A549 treated with AZD2906 at 1 μM for 4 hours (cell line): ENCODE measurements around the gene APOF. TPM values are rescaled to one million over a fixed set of nuclear protein-coding genes. Genes with fewer than 3 reads are reported as not detected.

Experiments
- total RNA-seq: library from RNA; stranded (reverse); fragments of 200-300 nt; extraction: Qiagen RNA extraction; gene quantifications from 5 replicates; pipeline ENCODE4 v1.2.3, GENCODE V29; 2022

APOF gene
- not detected in 5 replicates for total RNA-seq

GRCh38 chr12:56362130-56363059 lies at the start of gene APOF:
TSS of gene APOF (minus strand) at chr12:56362857. CDS start at chr12:56362745, 112 bp downstream.

DNA sequence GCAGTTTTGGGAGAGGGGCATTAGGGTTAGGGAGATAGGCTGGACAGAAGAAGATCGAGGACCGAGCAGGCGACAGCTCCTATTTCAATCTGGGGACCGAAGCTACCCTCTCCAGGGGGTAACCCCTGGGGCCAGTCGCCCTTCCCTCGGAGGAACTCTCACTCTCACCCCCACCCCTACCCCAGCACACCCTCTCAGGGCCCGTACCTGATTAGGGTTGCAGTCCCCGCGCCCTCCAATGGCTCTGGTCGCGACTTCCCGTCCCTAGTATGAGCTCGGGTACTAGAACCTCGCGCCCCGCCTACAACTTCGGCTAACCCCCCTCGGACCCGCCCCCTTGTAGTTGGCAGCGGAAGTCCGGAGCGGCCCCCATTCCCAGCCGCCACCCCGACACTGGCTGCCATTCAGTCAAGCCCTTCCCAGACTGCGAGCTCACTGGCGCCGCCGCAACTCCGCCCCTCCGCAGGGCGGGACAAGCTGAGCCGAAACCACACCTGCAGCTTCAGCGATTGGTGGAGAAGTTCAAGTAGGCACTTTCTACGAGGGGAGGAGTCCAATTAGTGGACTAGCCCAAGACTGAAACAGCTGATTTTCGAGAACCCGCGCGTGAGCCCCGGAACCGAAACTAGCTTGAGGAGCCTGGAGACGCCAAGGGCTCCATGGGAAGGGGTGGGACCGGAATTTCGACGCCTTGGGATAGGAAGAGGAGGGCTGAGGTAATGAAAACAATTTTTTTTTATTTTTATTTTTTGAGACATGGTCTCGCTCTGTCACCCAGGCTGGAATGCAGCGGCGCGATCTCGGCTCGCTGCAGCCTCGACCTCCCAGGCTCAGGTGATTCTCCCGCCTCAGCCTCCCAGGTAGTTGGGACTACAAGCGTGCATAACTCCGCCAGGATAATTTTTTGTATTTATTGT lies 2.5 kb downstream of the APOF start, which contains the start of gene STAT2:
TSS of gene STAT2 (minus strand) at position 257 of the 917 bp plus-strand sequence. CDS start 3,536 bp downstream, outside the sequence.

GRCh38 chr12:56338308-56339157 lies 24.1 kb downstream of the APOF start, which contains the start of gene IL23A:
TSS of gene IL23A (plus strand) at chr12:56338884. CDS start at chr12:56339045, 161 bp downstream.

GRCh38 chr12:56333679-56334489 lies 28.8 kb downstream of the APOF start, which contains the start of gene PAN2:
TSS of gene PAN2 (minus strand) at chr12:56334000. CDS start at chr12:56333094, 906 bp downstream.

GRCh38 chr12:56315622-56316473 lies 46.8 kb downstream of the APOF start, which contains the start of gene CNPY2:
TSS of gene CNPY2 (minus strand) at chr12:56315988. CDS start at chr12:56315217, 771 bp downstream.

Other genes with a start within 250 kb of the APOF start
- gene RPL41, start 246.2 kb downstream of the APOF start, total RNA-seq = 4,788 to 5,894 TPM (median 5,599 TPM) in 5 replicates
- gene ZC3H10, start 244.6 kb downstream of the APOF start, total RNA-seq = 2.6 to 4.1 TPM (median 2.8 TPM) in 5 replicates
- 59.6 to 64.9 TPM (median 64.2 TPM) in 5 replicates for gene ESYT1, start 234.6 kb downstream of the APOF start, total RNA-seq
- 69.1 to 84.7 TPM (median 80.8 TPM) in 5 replicates for gene MYL6B, start 210.3 kb downstream of the APOF start, total RNA-seq
- 2,187 to 2,775 TPM (median 2,288 TPM) in 5 replicates for gene MYL6, start 204.5 kb downstream of the APOF start, total RNA-seq
- 28.2 to 35.7 TPM (median 31.2 TPM) in 5 replicates for gene SMARCC2, start 173.4 kb downstream of the APOF start, total RNA-seq
- 21.7 to 26.5 TPM (median 25.1 TPM) in 5 replicates for gene RNF41, start 140.9 kb downstream of the APOF start, total RNA-seq
- 54.9 to 59.8 TPM (median 58.5 TPM) in 5 replicates for gene NABP2, start 138.5 kb downstream of the APOF start, total RNA-seq
- gene SLC39A5, start 132.8 kb downstream of the APOF start, total RNA-seq = 0.05 to 0.08 TPM in 2 of 5 replicates, not detected in the others
- 36.2 to 45.1 TPM (median 38.3 TPM) in 5 replicates for gene ANKRD52, start 104.5 kb downstream of the APOF start, total RNA-seq
- 12.1 to 14.7 TPM (median 14.2 TPM) in 5 replicates for gene COQ10A, start 95.9 kb downstream of the APOF start, total RNA-seq
- 144 to 175 TPM (median 152 TPM) in 5 replicates for gene CS, start 62.5 kb downstream of the APOF start, total RNA-seq
- 108 to 151 TPM (median 138 TPM) in 5 replicates for gene CNPY2, start 46.9 kb downstream of the APOF start, total RNA-seq
- gene PAN2, start 28.9 kb downstream of the APOF start, total RNA-seq = 10.3 to 14.2 TPM (median 13.9 TPM) in 5 replicates
- 0.31 to 0.52 TPM (median 0.38 TPM) in 5 replicates for gene IL23A, start 24.0 kb downstream of the APOF start, total RNA-seq
- gene STAT2, start 2.8 kb downstream of the APOF start, total RNA-seq = 10.7 to 13.2 TPM (median 11.1 TPM) in 5 replicates
- 31.5 to 36.5 TPM (median 34.9 TPM) in 5 replicates for gene TIMELESS, start 86.6 kb upstream of the APOF start, total RNA-seq
- gene MIP, start 91.8 kb upstream of the APOF start, total RNA-seq = 0.07 to 0.09 TPM in 2 of 5 replicates, not detected in the others
- 1.8 to 1.9 TPM (median 1.9 TPM) in 5 replicates for gene SPRYD4, start 105.7 kb upstream of the APOF start, total RNA-seq
- gene GLS2, start 125.3 kb upstream of the APOF start, total RNA-seq = 0.15 to 0.62 TPM (median 0.20 TPM) in 5 replicates
- gene RBMS2, start 159.0 kb upstream of the APOF start, total RNA-seq = 7.1 to 12.7 TPM (median 9.1 TPM) in 5 replicates